Measurements from ENCODE around the gene GGACT.

GGACT gene

DNA sequence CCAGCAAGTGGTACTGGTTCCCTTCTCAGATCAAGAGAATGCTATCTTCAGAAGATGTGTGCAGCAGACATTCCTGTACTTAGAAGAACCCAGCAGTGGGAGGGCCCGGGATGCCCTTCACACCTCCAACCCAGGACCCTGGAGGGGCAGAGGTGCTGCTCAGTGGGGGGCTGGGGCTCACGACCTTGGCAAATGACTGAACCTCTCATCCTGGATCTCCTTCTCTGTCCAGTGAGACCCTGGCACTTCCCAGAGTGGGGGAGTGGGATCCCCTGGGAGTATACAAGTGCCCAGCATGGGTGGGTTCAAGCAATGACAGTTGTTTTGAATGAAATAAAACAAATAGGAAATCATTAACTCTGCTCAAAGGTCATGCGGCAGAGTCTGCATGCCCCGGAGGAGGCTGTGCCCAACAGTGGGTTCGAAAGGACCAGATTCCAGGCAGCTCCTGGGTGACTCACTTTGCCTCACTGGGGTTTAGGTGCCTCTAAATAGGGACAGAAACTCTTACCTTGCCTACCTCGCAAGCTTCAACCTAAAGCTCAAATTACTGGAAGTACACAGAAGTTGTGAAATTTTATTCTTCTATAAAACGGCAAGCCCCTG is 26.9 kb downstream of the GGACT start:
- no peak for DNase-seq
- in situ Hi-C loops (cut with MboI; ENCODE audit: low pct_unique_long_range_greater_than_20kb, low sequenced_read_pairs), result no loop called here

DNA sequence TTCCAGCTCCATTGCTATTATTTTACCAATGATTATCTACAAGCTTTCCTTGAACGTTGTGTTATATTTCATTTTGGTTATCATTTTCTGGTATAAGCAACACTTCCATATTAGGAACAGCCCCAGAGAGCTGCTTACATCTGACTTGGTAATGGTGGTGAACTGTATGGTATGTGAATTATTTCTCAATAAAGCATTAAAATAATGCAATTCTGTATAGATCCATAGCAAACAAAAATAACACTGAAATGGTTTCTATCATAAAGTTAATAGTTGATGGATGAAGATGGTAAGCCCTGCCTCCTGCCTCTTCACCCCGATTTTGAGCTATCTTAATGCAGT is 27.5 kb downstream of the GGACT start:
- DNase-seq, result no peak
- in situ Hi-C loops (cut with MboI; ENCODE audit: low pct_unique_long_range_greater_than_20kb, low sequenced_read_pairs), result no loop called here

DNA sequence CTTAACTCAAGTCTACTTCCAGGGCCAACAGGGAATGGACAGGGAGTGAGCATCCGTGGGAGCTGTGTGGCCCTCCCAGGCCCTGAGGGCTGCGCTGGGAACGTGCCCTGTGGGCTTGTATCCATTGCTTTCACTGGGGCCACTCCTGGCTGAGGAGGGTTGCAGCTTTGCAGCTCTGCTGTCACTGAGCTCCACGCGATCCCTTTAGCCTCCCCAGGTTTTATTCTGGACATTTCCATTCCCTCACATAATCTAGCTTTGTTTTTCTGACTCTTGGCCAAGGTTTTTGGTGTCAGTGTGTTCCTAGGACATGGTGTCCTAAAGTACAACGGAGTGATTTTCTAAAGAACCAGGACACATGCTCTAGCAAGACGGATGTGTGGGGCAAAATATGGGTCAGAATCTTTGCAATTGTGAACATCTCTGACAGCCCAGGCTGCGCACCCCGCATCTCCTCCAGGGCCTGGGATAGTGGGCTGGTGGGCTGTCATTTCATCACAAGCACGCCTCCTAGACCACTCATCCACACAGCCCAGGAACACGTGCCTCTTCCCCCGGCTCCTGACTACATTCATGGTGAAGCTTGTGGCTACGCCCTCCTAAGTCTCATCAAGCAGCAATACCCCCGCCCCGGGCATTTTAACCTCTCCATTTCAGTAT is 28.0 kb downstream of the GGACT start:
- in situ Hi-C loops (cut with MboI; ENCODE audit: low pct_unique_long_range_greater_than_20kb, low sequenced_read_pairs), result no loop called here
- no peak for DNase-seq

DNA sequence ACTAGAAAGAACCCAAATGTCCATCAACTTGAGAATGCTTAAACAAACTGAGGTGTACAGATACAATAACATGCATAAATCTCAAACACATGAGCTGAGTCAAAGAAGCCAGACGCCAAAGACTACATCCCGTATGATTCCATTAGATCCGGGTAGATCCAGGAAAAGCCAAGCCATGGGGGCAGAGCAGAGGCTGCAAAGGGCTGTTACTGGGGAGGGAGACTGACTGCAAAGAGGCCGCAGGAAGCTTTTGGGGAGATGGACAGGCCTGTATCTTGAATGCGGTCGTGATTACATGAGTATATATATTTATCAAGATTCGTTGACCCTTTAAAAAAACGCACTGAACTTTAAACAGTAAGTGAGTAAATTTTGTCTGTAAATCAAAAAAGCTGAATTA is 28.7 kb downstream of the GGACT start:
- DNase-seq, result no peak
- in situ Hi-C loops (cut with MboI; ENCODE audit: low pct_unique_long_range_greater_than_20kb, low sequenced_read_pairs), result no loop called here

DNA sequence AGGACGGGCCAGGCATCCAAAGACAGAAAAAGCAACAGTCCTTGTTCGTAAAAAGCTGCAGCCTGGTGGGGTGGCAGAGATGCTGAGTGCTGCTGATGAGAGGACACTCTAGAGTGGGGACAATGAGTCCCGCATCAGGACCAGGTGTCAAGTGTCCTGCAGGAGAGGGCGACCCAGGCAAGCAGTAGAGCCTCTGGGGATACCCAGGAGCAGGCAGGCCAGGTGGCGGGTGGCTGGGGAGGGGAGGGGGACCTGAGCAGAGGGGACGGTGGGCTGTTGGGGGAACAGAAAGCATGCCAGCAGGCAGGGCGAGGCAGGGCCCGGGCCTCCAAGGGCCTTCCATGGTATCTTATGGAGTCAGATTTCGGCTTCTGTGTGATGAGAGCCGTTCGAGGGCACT is 35.8 kb downstream of the GGACT start:
- no peak for DNase-seq
- in situ Hi-C loops (cut with MboI; ENCODE audit: low pct_unique_long_range_greater_than_20kb, low sequenced_read_pairs), result no loop called here

DNA sequence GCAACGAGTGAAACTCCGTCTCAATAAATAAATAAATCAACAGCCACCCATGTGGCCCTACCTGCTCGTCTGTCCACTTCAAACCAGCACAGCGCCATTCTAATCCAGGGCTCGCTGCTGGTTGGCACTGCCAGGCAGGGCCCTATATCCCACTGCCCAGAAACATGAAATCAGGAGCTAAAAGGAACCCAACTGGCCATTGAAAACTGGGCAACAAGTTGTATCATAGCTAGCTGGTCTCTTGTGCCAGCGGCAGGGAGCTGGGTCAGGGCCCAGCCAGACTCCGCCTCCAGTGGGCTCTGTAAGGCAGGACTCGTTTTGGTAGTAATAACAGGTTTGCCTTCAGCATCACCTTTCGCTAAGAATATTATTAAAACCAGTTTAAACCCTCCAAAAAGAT is 39.3 kb downstream of the GGACT start:
- in situ Hi-C loops (cut with MboI; ENCODE audit: low pct_unique_long_range_greater_than_20kb, low sequenced_read_pairs), result loop anchor here (25.0 kb wide), 2 partner anchors 662 to 887 kb away; no protein-coding TSS in a partner anchor
- no peak for DNase-seq

DNA sequence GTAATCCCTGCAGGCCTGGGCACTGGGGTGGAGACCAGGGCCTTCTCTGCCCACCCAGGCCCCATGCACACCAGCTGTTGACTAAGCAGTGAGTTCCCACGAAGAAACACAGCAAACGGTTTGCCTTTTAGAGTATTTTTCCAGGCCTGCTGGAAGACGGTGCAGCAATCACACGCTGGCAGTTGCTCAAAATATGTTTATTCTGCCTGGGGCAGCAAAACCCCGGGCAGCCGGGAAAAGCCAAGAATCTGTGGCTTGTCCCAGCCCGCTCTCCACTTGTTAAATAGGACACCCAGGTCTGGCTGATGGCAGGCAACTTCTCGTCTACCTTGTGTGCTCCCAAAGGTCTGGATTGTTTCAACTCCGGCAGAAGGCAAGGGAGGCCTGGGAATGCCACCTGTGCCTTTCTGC is 40.8 kb downstream of the GGACT start:
- no peak for DNase-seq
- in situ Hi-C loops (cut with MboI; ENCODE audit: low pct_unique_long_range_greater_than_20kb, low sequenced_read_pairs), result loop anchor here (25.0 kb wide), 2 partner anchors 660 to 885 kb away; no protein-coding TSS in a partner anchor

DNA sequence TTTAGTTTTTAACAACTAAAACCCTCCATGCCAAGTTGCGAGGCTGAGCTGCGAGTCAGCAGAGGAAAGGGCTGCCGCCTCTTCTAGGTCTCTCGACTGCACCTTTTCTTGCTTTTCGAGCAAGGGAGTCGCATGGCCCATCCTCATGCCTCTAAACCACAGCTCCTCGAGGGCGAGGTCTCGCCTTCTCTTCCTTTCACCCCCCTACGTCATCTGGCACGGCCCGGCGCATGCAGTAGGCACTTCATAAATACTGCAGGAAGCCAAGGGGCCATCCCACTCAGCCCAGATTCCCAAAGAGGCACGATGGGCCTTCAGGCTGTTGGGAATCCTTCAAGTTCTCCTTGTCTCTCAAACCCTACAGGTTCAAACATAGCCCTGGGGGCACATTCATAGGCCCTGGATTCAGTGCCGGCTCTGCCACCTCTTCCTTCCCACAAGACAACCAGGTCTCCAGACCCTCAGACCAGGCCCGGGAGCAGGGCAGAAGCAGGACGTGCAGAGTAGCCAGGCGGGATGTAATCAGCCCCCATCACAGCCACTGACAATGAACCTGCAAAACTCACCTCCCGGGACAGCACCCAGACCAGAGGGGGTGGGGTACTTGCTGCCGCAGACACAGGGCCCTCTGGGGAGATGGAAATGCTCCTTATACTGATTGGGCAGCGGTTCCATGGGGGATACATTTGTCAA is 41.7 kb downstream of the GGACT start:
- in situ Hi-C loops (cut with MboI; ENCODE audit: low pct_unique_long_range_greater_than_20kb, low sequenced_read_pairs), result loop anchor here (25.0 kb wide), 2 partner anchors 660 to 885 kb away; no protein-coding TSS in a partner anchor
- DNase-seq, result no peak

DNA sequence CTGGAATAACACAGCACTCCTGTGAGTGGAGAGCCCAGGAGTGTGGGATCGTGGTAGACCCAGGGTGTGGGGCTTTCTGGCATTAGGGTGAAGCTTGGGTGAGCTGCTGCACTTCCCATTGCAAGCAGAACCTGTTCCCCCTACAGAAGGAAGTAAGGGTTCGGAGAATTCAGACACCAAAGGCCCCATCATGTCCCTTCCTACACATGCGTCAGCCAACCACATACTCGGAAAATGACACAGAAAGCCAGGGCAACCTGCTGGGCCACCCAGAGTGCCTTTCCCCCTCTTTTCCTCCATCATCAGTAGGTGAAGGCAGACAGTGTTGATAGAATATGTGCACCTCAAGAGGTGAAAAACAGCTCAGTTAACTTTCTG is 42.9 kb downstream of the GGACT start:
- in situ Hi-C loops (cut with MboI; ENCODE audit: low pct_unique_long_range_greater_than_20kb, low sequenced_read_pairs), result loop anchor here (25.0 kb wide), 2 partner anchors 658 to 883 kb away; no protein-coding TSS in a partner anchor
- no peak for DNase-seq

DNA sequence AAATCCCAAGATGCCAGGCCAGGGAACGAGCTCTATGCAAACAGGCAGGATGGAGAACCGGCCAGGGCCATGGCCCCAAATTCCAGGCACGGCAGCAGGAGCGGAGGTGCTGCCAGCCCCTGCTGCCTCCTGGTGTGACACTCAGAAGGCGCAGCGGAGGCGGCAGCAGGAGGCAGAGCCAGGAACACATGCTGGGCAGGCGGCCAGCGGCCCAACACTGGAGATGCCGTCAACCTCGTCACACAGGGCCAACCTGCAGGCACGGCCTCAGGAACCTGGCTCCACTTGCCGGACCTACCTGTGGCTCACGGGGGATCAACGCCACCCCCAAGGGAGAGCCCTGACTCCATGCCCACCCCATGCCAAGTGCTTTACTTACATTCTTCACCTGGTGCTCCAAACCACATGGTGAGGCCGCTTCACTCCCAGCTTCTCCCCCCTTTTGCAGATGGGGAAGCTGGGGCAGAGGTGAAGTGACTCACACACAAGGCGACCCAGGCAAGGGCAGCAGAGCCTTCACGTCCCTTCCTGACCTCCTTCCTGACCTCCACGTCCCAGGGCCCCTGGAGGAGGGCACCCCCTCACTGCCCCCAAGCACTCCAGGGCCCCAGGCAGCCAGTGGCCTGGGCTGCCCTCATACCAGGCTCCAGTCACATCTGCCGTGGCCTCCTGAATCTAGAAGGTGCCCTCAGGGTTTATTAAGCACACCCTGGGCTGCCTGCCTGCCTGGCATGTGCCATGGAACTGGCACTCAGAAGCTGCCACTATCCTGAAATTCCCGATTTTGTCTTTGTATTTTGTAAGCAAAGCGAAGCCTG is 43.5 kb downstream of the GGACT start:
- no peak for DNase-seq
- in situ Hi-C loops (cut with MboI; ENCODE audit: low pct_unique_long_range_greater_than_20kb, low sequenced_read_pairs), result loop anchor here (25.0 kb wide), 2 partner anchors 658 to 883 kb away; no protein-coding TSS in a partner anchor

DNA sequence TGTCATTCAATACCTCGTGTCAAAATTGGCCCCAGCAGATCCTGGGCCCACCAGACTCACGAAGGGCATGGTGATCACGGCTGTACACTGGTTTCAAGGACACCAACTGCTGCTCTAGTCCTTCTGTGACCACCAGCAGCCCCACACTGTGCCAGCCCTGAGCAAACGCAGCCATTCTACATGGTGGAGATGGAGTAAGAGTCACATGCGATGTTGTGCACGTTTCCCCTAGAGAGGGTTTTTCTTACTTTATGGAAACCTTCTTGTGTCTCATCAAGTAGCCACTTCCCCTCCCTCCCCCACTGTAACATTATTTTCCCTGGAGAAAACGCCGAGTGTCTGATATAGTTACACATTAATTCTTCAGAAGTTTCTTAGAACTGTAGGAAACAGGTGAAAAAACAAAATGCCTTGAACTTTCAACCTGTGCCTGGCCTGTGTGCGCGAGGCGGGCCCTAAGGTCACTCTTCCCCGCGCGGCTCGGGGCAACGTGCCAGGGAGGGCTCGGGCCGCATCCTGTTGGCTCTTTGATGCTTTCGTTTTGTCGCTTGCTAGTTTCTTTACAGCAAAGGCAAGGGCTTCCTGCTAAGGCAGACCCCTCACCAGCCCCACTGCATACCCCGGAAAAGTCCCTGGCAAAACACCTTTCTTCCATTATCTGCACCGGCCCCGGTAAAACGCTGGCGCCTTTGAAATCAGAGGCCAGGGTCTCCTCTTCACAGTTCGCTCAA is 44.6 kb downstream of the GGACT start:
- in situ Hi-C loops (cut with MboI; ENCODE audit: low pct_unique_long_range_greater_than_20kb, low sequenced_read_pairs), result loop anchor here (25.0 kb wide), 2 partner anchors 657 to 882 kb away; no protein-coding TSS in a partner anchor
- DNase-seq, result no peak

DNA sequence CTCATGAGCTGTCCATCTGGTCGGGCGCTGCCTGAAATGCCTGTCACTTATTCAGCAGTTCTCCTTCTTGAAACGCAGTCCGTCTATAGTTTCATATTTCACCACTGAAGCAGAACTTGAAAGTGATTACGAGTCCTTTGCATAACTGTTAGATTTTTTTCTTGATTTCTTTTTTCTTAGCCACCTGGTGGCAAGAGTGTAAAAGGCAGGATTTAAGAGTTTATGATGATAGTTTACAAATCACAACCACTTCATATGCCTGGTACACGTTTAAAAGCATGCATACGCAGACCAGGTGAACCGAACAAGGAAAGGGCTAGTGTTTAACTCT is 45.8 kb downstream of the GGACT start:
- in situ Hi-C loops (cut with MboI; ENCODE audit: low pct_unique_long_range_greater_than_20kb, low sequenced_read_pairs), result loop anchor here (25.0 kb wide), 2 partner anchors 655 to 880 kb away; no protein-coding TSS in a partner anchor
- DNase-seq, result peak; percentile 54

DNA sequence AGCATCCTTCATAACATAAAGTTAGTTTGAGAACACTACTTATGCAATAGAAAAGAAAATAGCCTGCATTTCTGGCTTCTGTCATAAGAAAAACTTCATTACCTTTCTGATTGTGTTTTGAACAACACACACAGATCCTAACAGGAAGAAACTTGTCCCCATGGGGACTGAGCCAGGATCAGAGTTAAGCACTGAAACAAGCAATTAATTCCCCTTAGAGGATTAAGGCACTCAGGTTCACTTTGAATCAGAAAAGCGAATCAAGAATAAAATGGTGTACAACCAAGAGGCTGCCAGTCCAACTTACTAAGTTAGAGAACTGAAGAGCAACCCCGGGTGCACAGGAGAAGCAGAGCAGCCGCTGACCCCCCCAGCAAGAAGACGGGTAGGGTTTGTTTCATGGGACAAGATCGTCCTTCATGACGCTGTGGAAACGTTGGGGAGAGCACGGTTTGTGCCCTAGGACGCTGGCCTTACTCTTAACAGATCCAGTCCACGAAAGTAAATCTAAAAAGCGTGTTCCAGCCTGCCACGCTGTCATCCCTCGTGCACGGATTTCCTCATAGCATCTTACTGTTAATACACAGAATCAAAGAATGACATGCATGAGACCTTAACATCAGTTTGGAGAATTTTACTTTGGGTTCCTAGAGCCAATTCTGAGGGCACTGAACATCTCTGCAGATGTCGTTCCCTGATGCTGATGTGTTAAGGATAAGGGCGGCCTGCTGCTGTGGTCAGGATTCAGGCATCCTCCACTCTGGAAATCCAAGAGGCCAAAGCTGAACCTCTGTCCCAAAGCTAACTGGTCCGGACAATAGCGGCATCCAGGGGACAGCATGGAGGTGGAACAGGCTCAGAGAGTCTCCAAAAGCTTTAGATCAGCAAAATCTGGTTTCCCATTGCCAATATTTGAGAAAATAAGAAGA is 46.4 kb downstream of the GGACT start:
- in situ Hi-C loops (cut with MboI; ENCODE audit: low pct_unique_long_range_greater_than_20kb, low sequenced_read_pairs), result loop anchor here (25.0 kb wide), 2 partner anchors 655 to 880 kb away; no protein-coding TSS in a partner anchor
- no peak for DNase-seq

DNA sequence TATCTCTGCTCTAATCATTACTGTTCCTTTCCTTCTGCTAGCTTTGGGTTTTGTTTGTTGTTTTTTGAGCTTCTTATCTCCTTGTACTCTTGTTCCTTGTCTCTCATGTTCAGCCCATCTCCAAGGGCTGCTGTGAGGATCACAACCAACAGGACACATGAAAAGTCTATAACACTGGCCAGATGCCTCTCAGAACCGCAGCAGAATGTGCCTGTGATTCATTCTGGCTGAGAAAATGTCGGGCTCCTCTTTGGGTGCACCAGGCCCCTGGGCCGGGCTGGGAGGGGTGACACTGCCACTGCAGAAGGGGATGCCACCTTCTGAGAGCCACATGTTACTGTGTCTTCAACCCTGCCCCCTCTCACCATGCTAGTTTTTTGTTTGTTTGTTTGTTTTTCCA is 48.0 kb downstream of the GGACT start:
- in situ Hi-C loops (cut with MboI; ENCODE audit: low pct_unique_long_range_greater_than_20kb, low sequenced_read_pairs), result loop anchor here (25.0 kb wide), 2 partner anchors 653 to 878 kb away; no protein-coding TSS in a partner anchor
- DNase-seq, result no peak

DNA sequence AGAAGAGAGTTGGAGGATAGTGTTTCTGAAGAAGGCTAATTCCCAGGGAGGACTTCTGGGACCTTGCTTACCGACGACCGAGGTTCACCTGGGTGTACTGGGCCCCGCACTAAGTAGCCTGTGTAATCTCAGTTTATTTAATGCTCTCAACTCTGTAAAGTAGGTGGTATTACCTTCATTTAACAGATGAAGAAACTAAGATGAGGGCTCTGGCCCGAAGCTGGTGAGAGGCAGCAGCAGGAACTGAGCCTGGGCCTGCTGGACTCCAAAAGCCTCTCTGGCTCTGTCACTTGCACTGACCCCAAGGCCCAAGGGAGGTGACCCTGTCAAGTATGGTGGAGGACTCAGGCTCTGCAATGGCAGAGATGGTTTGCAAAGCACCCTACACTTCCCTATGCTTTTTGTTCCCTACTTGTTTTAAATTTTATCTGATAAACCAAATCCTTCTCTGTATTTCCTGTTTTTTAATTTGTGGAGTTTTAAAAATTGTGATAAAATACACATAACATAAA is 50.6 kb downstream of the GGACT start:
- no peak for DNase-seq
- in situ Hi-C loops (cut with MboI; ENCODE audit: low pct_unique_long_range_greater_than_20kb, low sequenced_read_pairs), result loop anchor here (25.0 kb wide), 2 partner anchors 651 to 876 kb away; no protein-coding TSS in a partner anchor

DNA sequence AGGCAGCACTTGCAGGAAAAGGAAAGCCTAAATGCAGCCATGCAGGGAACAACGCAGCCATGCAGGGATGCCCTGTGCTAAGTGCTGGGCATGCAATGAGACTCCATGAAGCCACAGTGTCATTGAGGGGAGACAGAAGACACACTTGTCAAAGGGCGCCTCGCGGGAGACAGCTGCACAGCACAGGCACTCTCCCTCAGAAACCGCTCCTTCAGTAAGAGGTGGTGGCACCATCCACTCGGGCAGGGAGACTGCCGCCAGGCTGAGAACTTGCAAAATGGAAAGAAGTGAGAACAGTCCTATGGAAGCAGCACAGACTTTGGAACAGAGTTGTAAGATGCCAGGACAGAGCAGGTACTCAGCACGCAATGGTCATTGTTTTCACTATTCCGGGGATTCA is 51.1 kb downstream of the GGACT start:
- in situ Hi-C loops (cut with MboI; ENCODE audit: low pct_unique_long_range_greater_than_20kb, low sequenced_read_pairs), result loop anchor here (25.0 kb wide), 2 partner anchors 650 to 875 kb away; no protein-coding TSS in a partner anchor

DNA sequence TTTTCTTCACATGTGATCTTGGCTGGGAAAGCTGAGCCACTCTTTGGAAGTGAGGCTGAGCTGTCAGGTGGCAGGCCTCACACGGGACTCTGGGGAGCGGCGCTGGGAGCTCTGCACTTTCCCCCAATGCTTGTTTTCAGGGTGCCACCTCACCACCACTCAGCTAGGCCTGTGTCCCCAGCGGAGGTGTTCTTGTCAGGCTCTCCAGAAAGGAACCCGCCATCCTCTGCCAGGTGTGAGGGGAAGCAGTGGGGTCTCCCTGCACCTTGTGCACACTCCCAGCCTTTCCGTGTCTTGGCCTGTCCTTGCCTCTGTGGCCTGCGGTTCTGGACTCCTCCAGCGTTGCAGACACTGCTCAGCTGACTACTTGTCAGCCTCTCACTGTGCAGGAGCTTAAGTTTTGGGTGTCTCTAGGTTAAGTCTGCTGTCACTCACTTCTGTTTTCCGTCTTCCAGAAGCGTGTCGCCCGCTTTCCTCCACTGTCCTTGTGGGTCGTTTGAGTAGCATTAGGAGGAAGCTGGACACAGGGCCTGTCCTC is 51.9 kb downstream of the GGACT start:
- no peak for DNase-seq
- in situ Hi-C loops (cut with MboI; ENCODE audit: low pct_unique_long_range_greater_than_20kb, low sequenced_read_pairs), result loop anchor here (25.0 kb wide), 2 partner anchors 649 to 874 kb away; no protein-coding TSS in a partner anchor

More for the DNA sequence above, 51.1 kb downstream of the GGACT start:
- no peak for DNase-seq
